NK-92 (cell line): ENCODE results near the gene RND2.

ENCODE experiments used
- DNase-seq: peaks from one replicate; lab custom pipeline; 2025; ENCODE audit not compliant: unreplicated experiment; lab: John Stamatoyannopoulos, UW

RND2 gene

DNA sequence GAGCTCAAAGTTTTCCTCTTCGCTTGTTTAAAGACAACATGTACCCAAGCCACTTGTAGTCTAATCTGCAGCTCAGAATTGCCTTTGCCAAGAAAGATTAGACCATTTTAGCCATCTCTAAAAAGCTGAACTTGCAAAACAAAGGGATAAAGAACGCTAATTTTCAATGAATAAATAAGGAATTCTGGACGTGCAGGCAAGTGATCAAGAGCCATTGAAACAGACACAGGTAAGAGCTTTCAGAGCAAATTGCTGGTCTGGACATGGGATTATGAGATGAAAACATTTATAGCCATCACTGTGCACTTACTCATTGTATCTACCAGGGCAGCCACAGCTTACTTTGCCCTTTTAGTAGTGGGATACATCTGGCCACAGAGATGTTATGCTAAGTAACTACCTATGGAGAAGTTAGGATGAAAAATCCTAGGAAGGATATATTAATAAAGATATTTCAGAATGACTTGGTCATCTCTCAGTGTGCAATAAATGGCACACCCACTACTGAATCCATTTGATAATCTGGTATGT lies 44.4 kb downstream of the RND2 start:
- no peak for DNase-seq

DNA sequence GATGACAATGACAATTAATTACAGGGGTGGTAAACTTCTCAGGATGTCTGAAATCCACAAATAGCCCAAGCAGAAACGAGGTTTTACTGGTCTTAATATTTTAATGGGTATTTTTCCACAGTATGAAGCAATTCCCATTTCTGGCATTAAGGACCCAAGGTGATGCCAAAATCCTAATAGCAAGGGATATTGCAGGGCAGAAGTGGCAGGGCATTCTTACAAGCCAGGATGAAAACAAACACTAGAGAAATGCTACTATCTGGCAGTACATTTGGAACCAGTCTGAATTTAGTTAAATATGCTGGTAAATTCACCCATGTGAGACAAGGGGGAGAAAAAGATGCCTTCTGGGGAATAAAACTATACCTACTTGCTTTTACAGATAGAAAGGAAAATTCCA lies 45.2 kb downstream of the RND2 start:
- no peak for DNase-seq

DNA sequence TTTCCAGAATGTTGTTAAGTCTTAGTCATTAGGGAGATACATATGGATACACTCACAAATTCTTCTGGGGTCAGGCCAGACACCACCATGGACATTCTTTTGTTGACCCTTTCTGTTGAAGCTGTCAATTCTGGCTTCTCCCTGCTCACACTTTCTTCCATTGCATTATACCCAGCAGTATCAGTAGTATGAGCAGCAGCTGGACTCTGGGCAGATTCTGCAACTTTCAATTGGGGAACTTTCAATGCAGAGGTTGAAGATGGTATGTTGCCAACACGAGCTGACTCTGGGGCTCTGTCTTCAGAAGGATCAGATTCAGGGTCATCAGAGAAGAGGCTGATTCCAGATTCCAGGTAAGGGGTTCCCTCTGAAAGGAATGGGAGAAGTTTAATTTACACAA lies 45.8 kb downstream of the RND2 start:
- no peak for DNase-seq

DNA sequence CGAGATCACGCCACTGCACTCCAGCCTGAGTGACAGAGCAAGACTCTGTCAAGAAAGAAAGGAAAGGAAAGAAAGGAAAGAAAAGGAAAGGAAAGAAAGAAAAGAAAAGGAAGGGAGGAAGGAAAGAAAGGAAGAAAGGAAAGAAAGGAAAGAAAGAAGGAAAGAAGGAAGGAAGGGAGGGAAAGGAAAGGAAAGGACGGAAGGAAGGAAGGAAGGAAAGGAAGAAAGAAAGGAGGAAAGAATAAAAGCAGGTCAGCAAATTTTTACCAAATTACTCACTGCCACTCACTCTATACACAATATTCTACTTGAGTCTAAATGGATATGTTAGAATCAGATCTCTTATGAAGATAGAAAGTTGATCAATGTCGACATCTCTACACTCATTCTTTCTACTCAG lies 49.8 kb downstream of the RND2 start:
- DNase-seq, result no peak

DNA sequence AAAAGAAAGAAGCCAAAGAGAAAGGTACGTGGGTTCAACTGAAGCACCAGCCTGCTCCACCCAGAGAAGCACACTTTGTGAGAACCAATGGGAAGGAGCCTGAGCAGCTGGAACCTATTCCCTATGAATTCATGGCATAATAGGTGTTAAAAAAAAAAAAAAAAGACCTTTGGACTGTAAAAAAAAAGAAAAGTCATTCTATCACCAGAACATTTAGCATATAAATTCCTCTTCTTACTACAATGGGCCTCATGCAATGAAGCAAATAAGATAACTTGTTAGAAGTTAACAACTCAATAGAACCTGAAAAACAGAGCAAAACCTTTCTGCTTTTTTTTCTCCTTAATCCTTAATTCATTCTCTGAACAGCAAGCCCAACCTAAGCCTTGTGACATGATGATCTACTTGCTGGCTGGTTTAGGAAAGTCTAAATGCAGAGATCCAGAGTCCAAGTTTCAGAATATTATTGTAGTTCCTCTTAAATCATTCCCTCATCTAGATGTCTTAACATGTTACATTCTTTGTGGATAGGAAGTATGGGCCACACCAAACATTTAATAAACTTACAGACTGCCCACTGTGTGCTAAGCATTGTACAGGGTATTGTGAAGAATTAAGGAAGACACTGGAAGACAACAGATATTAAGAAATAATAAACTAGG lies 54.7 kb downstream of the RND2 start:
- DNase-seq, result no peak
